GM12878 (cell line): Measurements from ENCODE around the gene DMD. TPM values are rescaled to one million over a fixed set of nuclear protein-coding genes. Genes with fewer than 3 reads are reported as not detected.

Source experiments
- ATAC-seq: fragments of 200-7000 bp; cut with Tn5 transposase; 3 replicates; pipeline ENCODE4 v1.9.1; 2020; ENCODE audit warnings: mild to moderate bottlenecking, moderate library complexity
- BruUV-seq: library from RNA; stranded (reverse); fragments of 400-500 nt; replicated peaks from 2 replicates; lab custom pipeline; 2021; lab: Mats Ljungman, UMichigan
- CTCF ChIA-PET: fragments of 300-600 bp; sonication (Branson Sonifier 250); formaldehyde crosslinking; extraction: SDS; loops from one replicate; lab custom pipeline; 2021; ENCODE audit warnings: inconsistent platforms; lab: Yijun Ruan, JAX
- POLR2A ChIA-PET: fragments of 350-600 bp; formaldehyde crosslinking; extraction: SDS; loops from one replicate; lab custom pipeline; 2021; ENCODE audit warnings: inconsistent platforms; lab: Charles Lee
- RAD21 ChIA-PET: fragments of 300-600 bp; sonication (Branson Sonifier 250); formaldehyde crosslinking; loops from one replicate; lab custom pipeline; 2023; ENCODE audit warnings: antibody characterized with exemption; ENCODE audit not compliant: unreplicated experiment; lab: Charles Lee
- SMC1A ChIA-PET: fragments of 300-600 bp; sonication (Branson Sonifier 250); formaldehyde crosslinking; loops from one replicate; lab custom pipeline; 2023; ENCODE audit not compliant: unreplicated experiment, uncharacterized antibody; lab: Charles Lee
- DNase-seq: peaks from one replicate; pipeline ENCODE4 v3.0.0-alpha.2; 2011; ENCODE audit warnings: low read depth, low spot score
- FAIRE-seq: peaks from 3 replicates; lab custom pipeline; 2011; peaks lifted over from hg19 to GRCh38; lab: Jason Lieb, UNC
- H2AFZ ChIP-seq: 2 replicates; pipeline ENCODE4 v1.6.0; 2011; ENCODE audit warnings: low read depth, low read length, control low read depth; ENCODE audit not compliant: control insufficient read depth
- H3K27ac ChIP-seq: 2 replicates; pipeline ENCODE4 v1.5.1; 2011; ENCODE audit warnings: control low read depth; ENCODE audit not compliant: control insufficient read depth, insufficient read depth
- H3K27me3 ChIP-seq, 2 experiments: replicated peaks in 1 of 2; 2 replicates each; pipeline versions ENCODE4 v1.6.0 to v1.6.1; 2011; ENCODE audit warnings: low read length in 1 of 2; ENCODE audit not compliant: control insufficient read depth in 2 of 2, insufficient read depth in 2 of 2
- H3K36me3 ChIP-seq, 2 experiments: 2 replicates each; pipeline ENCODE4 v1.5.1; 2011; ENCODE audit warnings: low read length in 1 of 2; ENCODE audit not compliant: control insufficient read depth in 2 of 2, insufficient read depth in 2 of 2
- H3K4me1 ChIP-seq: 2 replicates; pipeline ENCODE4 v1.6.1; 2011; ENCODE audit warnings: mild to moderate bottlenecking, low read length, moderate library complexity, mixed read lengths; ENCODE audit not compliant: control insufficient read depth, insufficient read depth
- H3K4me2 ChIP-seq: 2 replicates; pipeline ENCODE4 v1.6.0; 2011; ENCODE audit warnings: control low read depth; ENCODE audit not compliant: control insufficient read depth, insufficient read depth
- H3K4me3 ChIP-seq: fragments of 200-600 bp; sonication (generic); 2 replicates; pipeline ENCODE4 v1.5.1; 2016
- H3K79me2 ChIP-seq: 2 replicates; pipeline ENCODE4 v1.6.0; 2011; ENCODE audit warnings: low read length; ENCODE audit not compliant: control insufficient read depth, insufficient read depth
- H3K9ac ChIP-seq: 2 replicates; pipeline ENCODE4 v1.8.0; 2011; ENCODE audit warnings: low read length, control low read depth, mixed read lengths; ENCODE audit not compliant: control insufficient read depth, insufficient read depth
- H3K9me3 ChIP-seq: replicated peaks from 3 replicates; pipeline ENCODE4 v1.5.1; 2011; ENCODE audit warnings: mild to moderate bottlenecking, low read length; ENCODE audit not compliant: control insufficient read depth, insufficient read depth
- H4K20me1 ChIP-seq: 2 replicates; pipeline ENCODE4 v1.6.0; 2011; ENCODE audit not compliant: control insufficient read depth, insufficient read depth
- CUX1 ChIP-seq: IDR thresholded peaks from 2 replicates; pipeline ENCODE4 v1.6.1; 2012; ENCODE audit warnings: improper control_type of control experiment, low read depth, low read length; ENCODE audit not compliant: insufficient replicate concordance
- MTA3 ChIP-seq: IDR thresholded peaks from 2 replicates; pipeline ENCODE4 v1.6.1; 2012; ENCODE audit warnings: low read length, inconsistent platforms, borderline replicate concordance
- NR2C2 ChIP-seq: IDR thresholded peaks from 2 replicates; pipeline ENCODE4 v1.6.1; 2011; ENCODE audit warnings: borderline replicate concordance, low read depth; ENCODE audit not compliant: control insufficient read depth, insufficient read length
- PKNOX1 ChIP-seq: fragments of 450-650 bp; IDR thresholded peaks from 2 replicates; pipeline ENCODE4 v1.6.1; 2016; ENCODE audit warnings: mild to moderate bottlenecking
- STAT3 ChIP-seq: IDR thresholded peaks from 2 replicates; pipeline ENCODE4 v1.6.1; 2011; ENCODE audit warnings: low read depth, low read length, improper control_type of control experiment
- WGBS: methylation state at CpG from one replicate; pipeline ENCODE4 v1.1.6; 2016; ENCODE audit warnings: low lambda C conversion rate; ENCODE audit not compliant: insufficient replicate concordance, insufficient coverage; ENCODE audit errors: missing lambda C conversion rate; 5-methylcytosine and 5-hydroxymethylcytosine counted together
- in situ Hi-C: fragments of 300-500 bp; cut with MboI; formaldehyde crosslinking; loops from 9 replicates; pipeline ENCODE4 v1.14.3; 2018; ENCODE audit warnings: mixed read lengths
- intact Hi-C: fragments of 100-400 bp; cut with micrococcal nuclease; formaldehyde crosslinking; loops from one replicate; pipeline ENCODE4 v1.14.2; 2022; ENCODE audit not compliant: unreplicated experiment
- polyA plus RNA-seq, 11 experiments: library from polyadenylated mRNA; depleted of rRNA in 4 of 11; unstranded in 6 of 11; stranded (reverse) in 5 of 11; fragments of >200 nt; fragmentation: Nextera tagmentation in 4 of 11; fragmentation: Illumina TruSeq in 1 of 11; extraction: Ambion mirVana in 4 of 11; extraction: Trizol in 1 of 11; gene quantifications; 1 replicate in 1 of 11; 2 replicates in 10 of 11; pipeline versions ENCODE4 v1.2.1 to v1.2.3, GENCODE V29; 2011 to 2016; ENCODE audit warnings: inconsistent platforms in 2 of 11, missing spikeins in 2 of 11, low read depth in 1 of 11
- total RNA-seq, 4 experiments: library from RNA; depleted of rRNA in 3 of 4; stranded (reverse); fragments of >200 nt in 3 of 4; fragmentation: Illumina TruSeq in 1 of 4; extraction: Trizol in 1 of 4; gene quantifications; 2 replicates each; pipeline versions ENCODE4 v1.2.1 to v1.2.3, GENCODE V29; 2013 to 2021

The DMD gene
- total and polyA plus RNA-seq, 10 of the 15 experiments (the other 5 are each of a cell fraction or from before 2014, with no cell fraction given), result 1.4 to 24.3 (median 4.3) TPM

GRCh38 chrX:31747411-31747810 lies 1463.9 kb downstream of the DMD start (continued):
- TF ChIP-seq PKNOX1 (no peak), STAT3 (no peak), CUX1 (no peak), MTA3 (no peak)

- Histone ChIP-seq H3K4me3 (no peak overlapping the region), H3K27ac (no peak overlapping the region), H3K79me2 (no peaks in the 10 kb centered on the region), H3K4me1 (no peaks in the 10 kb centered on the region), H3K9me3 (no peaks in the 10 kb centered on the region), H3K4me2 (no peak overlapping the region), H3K9ac (no peak overlapping the region), H2AFZ (no peak overlapping the region), H3K36me3 (no peaks in the 10 kb centered on the region), H3K27me3 (no peaks in the 10 kb centered on the region), H4K20me1 (no peaks in the 10 kb centered on the region)
- WGBS, result 0% methylated on average over 4 of the region's 4 CpGs
- ChIA-PET POLR2A (no interaction called here), CTCF (no interaction called here), RAD21 (no interaction called here), SMC1A (no interaction called here)
- DNase-seq, result peak; percentile 1
- ATAC-seq, result no peak
- intact Hi-C loops (no loop called here), in situ Hi-C loops (no loop called here)
- no peak for FAIRE-seq
- TF ChIP-seq PKNOX1, result peak; percentile 33; the same call in 1 of the 2 replicates
- TF ChIP-seq NR2C2, result no peak
- no TSS peak for BruUV-seq
These were observed 1468.3 kb downstream of the DMD start for GRCh38 chrX:31743004-31743403.
